Left cardiac atrium (tissue), 4 donors: ENCODE data around the gene PAXX. TPM values are rescaled to one million over a fixed set of nuclear protein-coding genes. Genes with fewer than 3 reads are reported as not detected.

Source experiments
- ATAC-seq, 2 donors: fragments of 200-7000 bp; cut with Tn5 transposase; one replicate each; pipeline ENCODE4 v1.9.1; 2020; ENCODE audit warnings: mild to moderate bottlenecking in 2 of 2, moderate library complexity in 2 of 2
- DNase-seq: peaks from one replicate; pipeline ENCODE4 v3.0.0-alpha.2; 2020
- intact Hi-C, 2 donors: fragments of 100-400 bp; cut with DNase I; formaldehyde crosslinking; loops; one replicate each; pipeline versions ENCODE4 v1.14.1 to v1.15.1; 2022 to 2023
- total RNA-seq, 2 donors: library from RNA; stranded (reverse); fragmentation: NEBNext Ultra II Directional; extraction: Animal tissue kit (Norgen Biotek cat#: 25700); gene quantifications; one replicate each; pipeline ENCODE4 v1.2.1, GENCODE V29; 2021
- donor health status: DM: no; HTN: yes; CAD: no.
- donor health status: DM: no; HTN: yes; CAD: no; lungs with severe emphysema.
- donor health status: DM: yes; HTN: yes; CAD: no.
- donor health status: Dilated cardiomyopathy.

PAXX gene
- total RNA-seq, 2 donors from 2014 or later = 25.4 to 30.2 TPM

GRCh38 chr9:136962701-136963248 is 29.4 kb upstream of the PAXX start:
- intact Hi-C loops = no loop called here
- DNase-seq (no peak), ATAC-seq (no peak)

DNA sequence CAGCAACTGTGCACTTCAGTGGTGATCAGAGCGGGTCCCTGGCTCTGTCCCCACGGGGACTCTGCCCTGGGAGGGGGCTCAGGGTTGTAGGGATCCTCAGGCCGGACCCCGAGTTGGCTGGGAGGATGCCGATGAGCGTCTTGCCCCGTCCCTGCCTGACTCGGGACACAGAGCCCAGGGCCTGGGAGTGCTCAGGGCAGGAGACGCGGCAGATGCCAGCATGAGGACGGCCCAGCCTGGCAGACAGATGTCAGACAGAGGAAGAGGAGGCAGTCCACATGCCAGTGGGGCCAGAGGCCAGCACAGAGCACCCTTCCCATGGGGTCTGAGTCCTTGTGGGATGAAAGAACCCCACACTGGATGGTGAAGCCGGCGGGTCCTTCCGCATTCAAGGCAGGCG is 28.9 kb upstream of the PAXX start:
- no peak for ATAC-seq
- intact Hi-C loops = no loop called here
- DNase-seq = no peak

DNA sequence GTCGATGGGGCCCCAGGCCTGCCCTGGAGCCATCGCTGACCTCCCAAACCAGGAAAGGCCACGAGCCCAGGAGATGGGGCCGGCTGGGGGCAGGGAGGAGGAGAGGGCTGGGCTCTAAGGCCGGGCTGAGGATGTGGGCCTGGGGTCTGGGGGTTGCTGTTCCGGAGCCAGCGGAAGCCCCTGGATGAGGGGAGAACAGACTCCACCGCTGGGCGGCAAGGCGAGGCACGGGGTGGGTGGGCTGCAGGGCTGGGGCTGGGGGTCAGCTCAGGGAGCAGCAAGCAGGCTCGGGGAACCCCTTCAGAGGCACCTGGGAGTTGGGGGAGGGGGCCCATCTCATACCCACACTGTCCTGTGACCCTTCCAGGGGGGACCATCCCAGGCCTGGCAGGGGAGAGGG is 28.5 kb upstream of the PAXX start:
- intact Hi-C loops = no loop called here
- DNase-seq (no peak), ATAC-seq (no peak)

DNA sequence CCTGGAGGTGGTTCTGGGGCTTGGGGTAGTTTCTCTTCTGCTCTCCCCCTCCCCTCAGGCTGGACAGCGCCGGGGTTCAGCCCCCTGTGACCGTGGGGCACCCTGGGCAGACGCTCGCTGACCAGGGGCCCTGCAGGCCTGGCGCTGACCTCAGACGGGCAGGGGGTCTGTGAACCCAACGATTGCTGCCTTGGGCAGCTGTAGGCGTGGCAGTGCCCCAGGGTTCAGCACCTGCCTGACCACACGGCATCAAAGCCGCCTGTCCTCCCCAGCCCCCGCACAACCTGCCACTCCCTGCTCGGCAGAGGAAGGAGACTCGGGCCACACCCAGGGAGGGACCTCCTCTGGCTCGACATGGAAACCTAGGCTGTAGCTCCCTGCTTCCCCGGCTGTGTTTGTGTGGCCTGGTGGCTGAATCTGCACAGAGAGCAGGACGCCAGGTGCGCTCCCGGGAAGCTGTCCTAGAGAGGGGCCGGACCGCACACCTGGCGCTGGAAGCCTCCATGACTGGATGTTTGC is 28.0 kb upstream of the PAXX start:
- intact Hi-C loops = no loop called here
- ATAC-seq (no peak), DNase-seq (no peak)

DNA sequence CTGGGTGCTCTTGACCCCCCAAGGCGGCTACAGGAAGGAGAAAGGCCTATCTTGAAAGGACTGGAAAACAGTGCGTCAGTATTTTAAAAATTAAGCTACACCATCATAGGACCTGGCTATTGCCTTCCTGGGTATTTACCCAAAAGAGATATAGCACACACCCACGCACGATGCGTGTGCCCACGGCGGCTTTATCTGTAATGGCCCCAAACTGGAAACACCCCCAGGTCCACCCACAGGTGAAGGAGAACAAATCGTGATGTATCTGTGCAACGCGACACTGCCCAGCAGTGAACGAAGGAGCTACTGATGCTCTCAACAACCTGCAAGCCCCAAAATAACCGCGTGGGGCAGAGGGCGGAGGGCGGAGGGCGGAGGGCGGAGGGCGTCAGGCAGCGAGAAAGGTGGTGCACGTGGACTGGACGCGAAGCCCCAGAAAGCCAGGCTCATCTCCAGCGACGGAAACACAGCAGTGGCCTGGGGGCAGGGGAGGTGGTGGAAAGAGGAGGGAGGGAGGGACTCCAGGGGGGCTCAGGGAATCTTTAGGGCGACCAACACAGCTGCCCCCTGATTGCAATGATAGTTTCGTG is 27.3 kb upstream of the PAXX start:
- intact Hi-C loops = no loop called here
- ATAC-seq (no peak), DNase-seq (no peak)

DNA sequence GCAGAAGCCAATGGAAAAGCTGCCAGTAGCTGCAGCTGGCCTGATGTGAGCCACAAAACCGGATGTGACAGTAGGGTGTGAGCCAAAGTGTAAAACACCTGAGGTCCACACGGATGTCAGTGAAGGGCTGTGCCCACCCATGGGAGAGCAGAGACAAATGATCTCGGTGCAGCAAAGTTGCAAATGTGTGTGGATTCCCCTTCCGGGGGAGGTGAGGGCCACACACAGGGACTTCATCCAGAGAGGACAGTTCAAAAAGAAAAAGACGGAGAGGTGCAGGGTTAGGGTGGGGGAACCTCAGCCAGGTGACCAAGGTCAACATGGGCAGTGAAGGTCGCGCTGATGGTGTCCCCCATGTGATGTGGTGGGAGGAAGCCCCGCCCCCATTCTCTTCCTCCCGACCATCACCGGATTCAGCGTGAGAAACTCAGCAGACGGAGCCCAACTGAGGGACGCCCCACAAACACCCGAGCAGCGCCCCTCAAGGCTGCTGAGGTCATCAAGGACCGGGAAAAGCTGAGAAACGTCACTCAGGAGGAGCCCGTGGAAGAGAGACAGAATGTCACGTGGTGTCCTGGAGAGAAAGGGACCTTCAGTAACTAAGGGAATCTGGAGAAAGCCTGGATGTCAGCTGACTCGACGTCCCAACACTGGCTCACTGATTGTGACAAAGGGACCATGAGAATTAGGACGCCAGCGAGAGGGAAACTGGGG is 26.3 kb upstream of the PAXX start:
- no peak for DNase-seq
- intact Hi-C loops = no loop called here
- ATAC-seq = peak in 1 of 2 donors; percentile 3

GRCh38 chr9:136968333-136969127 is 23.7 kb upstream of the PAXX start:
- DNase-seq (no peak), ATAC-seq (no peak)
- intact Hi-C loops = no loop called here

DNA sequence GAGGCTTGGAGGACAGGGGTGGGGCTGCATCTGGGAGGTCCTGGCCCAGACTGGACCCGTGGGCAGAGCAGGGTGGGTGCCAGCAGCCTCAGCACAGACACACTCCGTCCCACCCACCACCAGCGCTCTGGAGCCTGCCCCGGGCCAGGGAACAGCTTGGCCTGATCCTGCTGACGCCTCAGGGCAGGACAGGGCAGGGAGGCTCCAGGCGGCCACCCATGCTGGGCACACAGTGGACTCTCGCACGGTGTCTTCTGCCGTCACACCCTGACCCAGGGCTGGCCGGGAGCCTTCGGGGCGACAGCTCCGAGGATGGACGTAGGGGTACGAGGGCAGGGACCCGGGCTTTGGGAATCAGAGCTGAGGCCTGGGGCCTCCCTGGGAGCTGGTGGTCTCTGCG is 23.1 kb upstream of the PAXX start:
- intact Hi-C loops = no loop called here
- DNase-seq (no peak), ATAC-seq (no peak)

GRCh38 chr9:136969774-136970173 is 22.4 kb upstream of the PAXX start:
- intact Hi-C loops = no loop called here
- ATAC-seq = no peak
- no peak for DNase-seq

- no peak for ATAC-seq
- DNase-seq = no peak
- intact Hi-C loops = no loop called here
Observed at GRCh38 chr9:136970361-136970760, 21.9 kb upstream of the PAXX start.

DNA sequence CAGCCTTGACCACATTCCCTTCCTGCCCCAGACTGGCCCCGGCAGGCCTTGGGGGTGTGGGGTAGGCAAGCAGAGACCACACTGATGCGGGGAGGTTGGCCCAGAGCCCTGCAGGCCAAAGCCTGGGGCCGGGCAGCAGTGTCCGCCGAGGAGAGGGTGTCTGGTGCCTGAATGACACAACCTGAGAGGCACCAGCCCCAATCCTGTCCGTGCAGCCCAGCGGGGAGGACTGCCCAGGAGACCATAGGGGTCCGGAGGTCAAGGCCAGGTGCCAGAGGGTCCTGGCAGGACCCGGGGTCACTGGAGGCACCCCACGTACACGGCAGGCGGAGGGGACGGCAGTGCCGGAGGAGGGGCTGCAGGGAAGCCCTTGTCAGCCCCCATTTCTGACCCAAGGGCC is 20.5 kb upstream of the PAXX start:
- no peak for ATAC-seq
- intact Hi-C loops = no loop called here
- DNase-seq = no peak

DNA sequence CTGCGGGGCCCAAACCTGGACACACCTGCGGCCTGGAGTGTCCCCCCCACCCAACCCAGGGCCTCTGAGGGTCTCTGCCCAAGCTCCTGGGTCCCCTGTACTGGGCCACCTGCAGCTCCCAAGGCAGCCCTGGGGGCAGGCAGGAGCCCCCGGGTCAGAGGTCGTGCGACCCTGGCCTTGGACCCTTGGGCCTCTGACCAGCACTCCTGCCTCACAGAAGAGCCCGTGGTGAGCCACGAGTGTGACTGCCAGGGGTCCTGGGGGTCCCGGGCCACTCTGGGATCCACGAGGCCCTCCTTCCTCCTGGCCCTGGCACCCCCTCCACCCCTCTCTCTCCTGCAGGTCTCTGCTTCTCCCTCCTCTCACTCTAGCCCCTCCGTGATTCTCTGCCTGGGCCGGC is 19.9 kb upstream of the PAXX start:
- ATAC-seq (no peak), DNase-seq (no peak)
- intact Hi-C loops = no loop called here

DNA sequence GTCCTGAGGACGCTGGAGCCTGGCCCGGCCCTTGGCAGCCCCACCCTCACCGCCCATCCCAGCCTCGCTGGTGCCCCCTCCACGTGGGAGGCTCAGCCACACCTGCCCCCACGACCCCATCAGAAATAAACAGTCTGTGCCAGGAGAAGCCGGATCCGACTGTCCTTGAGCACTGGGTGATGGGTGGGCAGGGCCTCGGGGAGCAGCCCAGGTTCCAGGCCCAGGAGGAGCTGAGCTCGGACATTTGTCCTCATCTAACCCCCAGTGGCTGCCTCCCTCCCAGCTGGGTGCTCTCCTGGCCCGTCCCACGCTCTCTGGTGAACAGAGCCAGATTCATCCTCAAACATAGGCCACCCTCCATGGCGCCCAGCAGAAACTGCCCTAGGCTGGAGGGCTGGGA is 19.5 kb upstream of the PAXX start:
- intact Hi-C loops = no loop called here
- no peak for DNase-seq
- ATAC-seq = no peak

DNA sequence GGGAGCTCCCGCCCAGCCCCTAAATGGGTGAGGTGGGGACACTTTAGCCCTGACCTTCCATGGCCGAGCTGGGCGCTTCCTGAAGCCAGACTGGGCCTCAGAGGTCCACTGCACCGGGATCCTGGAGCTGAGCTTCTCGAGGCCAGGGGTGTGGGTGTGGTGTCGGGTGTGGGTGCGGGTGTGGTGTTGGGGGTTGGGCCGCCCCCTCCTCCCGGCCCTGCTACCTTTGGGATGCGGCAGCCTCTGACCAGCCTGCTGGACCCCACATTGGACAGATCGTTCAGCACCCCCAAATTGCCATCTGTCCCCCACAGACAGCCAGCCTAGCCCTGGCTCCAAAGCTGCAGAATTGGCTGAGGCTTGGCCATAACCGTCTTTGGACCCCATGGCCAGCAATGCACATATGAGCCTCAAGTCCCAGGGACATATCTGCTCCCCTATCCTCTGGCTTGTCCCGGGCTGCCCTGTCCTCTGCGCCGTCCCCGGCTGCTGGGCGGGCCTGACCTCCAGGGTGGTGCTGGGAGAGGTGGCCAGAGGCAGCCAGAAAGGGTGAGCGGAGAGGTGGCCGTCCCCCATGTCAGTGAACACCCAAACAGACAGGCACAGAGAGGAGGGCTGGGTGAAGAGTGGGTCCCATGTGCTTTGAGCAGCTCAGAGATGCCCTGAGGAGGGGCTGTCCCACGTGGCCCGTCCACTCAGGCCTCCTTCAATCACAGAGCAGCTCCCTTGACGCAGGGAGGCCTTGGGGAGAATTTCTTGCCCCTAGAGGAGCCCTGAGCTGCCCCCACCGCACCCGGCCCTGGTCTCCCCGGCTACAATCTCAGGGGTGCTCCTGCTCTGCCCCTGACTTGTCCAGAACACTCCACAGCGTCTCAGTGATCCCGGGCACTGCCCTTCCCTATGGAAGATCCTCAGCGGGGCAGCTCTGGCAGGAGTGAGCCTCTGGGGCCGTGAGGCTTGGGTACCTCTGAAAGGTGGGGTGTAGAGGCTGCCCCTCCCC is 18.3 kb upstream of the PAXX start:
- intact Hi-C loops = no loop called here
- ATAC-seq = no peak
- DNase-seq = no peak

DNA sequence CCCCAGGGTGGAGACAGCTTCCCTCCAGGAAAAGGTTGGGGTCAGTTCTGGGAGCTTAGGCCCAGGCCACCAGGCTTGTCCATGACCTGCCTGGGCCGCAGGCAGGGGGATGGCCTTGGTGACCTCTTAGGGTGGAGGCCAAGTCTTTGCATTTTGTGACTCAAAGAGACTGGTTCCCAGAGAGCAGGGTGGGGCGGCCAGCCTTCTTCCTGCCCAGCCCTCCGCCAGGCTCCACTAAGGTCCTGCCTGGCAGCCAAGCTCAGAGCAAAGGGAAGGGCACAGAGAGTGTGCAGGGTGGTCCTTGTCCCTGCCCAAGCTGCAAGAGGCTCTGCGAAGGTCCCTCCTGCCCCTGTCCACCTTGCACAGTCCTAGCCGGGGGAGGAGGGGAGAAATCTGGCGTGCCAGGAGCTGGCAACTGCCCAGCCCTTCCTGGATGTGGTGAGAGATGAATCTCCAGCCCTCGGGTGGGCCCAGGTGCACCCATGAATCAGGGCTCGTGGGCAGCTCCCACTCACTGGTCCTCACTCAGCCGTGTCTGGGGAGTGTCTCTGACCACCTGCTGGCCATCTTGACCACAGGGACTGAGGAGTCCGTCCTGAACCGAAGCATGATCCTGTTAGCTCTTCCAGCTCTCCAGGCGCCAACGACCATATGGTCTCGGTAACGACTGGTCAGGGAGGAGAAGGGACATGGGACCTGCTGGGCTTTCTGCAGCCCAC is 17.2 kb upstream of the PAXX start:
- peak in 1 of 2 donors; percentile 4 for ATAC-seq
- intact Hi-C loops = no loop called here
- DNase-seq = peak; percentile 71

- DNase-seq (peak; percentile 77), ATAC-seq (peak in 1 of 2 donors; percentile 9)
- intact Hi-C loops = no loop called here
Observed at GRCh38 chr9:136975644-136976043, 16.6 kb upstream of the PAXX start.

DNA sequence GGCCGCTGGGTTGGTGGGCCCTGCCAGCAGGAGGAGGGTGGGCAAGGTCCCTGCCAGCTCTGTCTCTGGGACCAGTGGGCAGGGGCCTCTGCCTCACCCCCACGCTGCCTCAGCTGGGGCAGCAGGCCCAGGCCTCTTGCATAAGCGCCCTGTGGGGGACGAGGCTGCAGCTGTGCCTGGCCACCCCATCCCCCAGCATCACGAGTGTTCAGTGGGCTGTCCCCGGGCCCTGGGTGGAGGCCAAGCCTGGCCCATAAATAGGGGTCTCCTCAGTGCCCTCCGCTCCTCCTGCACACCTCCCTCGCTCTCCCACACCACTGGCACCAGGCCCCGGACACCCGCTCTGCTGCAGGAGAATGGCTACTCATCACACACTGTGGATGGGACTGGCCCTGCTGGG is 15.0 kb upstream of the PAXX start, which contains the start of gene PTGDS:
Gene PTGDS, plus strand, starts transcription at position 282 of the 400 bp plus-strand sequence. Its CDS starts 75 bp downstream, at position 357.
- ATAC-seq (peak; percentile 19 to 62), DNase-seq (peak; percentile 76)

DNA sequence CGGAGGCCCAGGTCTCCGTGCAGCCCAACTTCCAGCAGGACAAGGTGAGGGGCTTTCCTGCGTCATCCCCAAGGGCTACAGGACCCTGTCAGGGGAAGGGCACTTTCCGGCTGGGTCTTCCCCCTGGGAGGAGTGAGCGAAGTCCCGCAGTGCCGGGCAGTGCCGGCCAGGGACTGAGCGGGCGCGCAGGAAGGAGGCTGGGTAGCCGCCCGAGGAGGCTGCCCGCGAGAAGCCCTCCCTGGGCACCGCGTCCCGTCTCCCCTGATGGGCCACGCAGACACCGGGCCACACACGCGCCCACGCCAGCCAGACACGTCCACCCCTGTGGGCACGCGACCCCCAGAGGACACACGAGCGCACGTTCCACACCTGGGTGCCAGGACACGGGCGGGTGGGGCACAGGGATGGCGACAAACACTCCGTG is 14.6 kb upstream of the PAXX start:
- intact Hi-C loops = no loop called here
- ATAC-seq = peak in 1 of 2 donors; percentile 0

More for the DNA sequence above, 15.0 kb upstream of the PAXX start, which contains the start of gene PTGDS:
- intact Hi-C loops = no loop called here

More for the DNA sequence above, 14.6 kb upstream of the PAXX start:
- no peak for DNase-seq
